CMK (cell line): Measurements from ENCODE around the gene C10orf71.

Source experiments
- DNase-seq: peaks from one replicate; pipeline ENCODE4 v3.0.0-alpha.2; 2010; ENCODE audit warnings: low read depth

C10orf71 gene

DNA sequence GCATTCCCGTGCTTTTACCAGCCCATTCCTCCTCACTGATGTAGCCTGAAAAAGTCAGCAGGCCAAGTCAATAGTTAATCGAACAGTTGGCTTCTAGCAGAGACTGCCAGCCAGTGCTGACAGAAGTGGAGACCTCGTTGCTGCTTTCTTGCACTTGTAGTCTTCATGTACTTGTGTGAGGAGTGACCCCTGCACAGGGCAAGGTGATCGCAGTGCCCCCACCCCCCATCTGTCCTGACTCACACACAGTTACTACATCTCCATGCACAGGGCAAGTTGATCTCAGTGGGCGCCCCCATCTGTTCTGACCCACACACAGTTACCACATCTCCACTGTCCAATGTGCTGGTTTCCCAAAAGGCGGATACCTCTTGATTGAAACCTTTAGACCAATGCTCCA, 34.2 kb downstream of the C10orf71 start:
- DNase-seq = no peak

DNA sequence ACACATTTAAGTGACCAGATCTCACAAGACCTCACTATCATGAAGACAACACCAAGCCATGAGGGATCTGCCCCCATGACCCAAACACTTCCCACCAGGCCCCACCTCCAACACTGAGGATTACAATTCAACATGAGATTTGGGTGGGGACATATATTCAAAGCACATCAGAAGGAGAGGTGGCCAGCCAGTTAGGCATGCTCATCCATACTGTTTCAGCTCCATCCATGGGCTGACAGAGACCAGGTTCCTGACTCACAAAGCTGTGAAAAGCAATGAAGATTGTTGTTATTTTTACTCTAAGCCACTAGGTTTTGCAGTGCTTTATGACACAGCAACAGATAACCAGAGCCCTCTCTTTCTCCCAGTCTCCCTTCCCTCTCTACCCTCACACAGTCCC, 36.0 kb downstream of the C10orf71 start:
- no peak for DNase-seq

DNA sequence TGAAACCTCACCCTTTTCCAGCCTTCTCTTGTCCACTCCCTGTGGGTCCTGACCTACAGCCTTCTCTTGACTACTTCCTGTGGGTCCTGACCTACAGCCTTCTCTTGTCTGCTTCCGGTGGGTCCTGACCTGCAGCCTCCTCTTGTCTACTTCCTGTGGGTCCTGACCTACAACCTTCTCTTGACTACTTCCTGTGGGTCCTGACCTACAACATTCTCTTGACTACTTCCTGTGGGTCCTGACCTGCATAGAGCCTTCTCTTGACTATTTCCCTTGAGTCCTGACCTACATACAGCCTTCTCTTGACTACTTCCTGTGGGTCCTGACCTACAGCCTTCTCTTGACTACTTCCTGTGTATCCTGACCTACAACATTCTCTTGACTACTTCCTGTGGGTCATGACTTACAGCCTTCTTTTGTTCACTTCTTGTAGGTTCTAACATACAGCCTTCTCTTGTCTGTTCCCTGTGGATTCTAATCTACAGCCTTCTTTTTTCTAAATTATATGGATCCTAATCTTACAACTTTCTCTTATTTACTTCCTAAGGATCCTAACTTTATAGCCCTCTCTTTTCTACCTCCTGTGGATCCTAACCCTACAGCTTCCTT, 36.5 kb downstream of the C10orf71 start:
- DNase-seq = no peak

DNA sequence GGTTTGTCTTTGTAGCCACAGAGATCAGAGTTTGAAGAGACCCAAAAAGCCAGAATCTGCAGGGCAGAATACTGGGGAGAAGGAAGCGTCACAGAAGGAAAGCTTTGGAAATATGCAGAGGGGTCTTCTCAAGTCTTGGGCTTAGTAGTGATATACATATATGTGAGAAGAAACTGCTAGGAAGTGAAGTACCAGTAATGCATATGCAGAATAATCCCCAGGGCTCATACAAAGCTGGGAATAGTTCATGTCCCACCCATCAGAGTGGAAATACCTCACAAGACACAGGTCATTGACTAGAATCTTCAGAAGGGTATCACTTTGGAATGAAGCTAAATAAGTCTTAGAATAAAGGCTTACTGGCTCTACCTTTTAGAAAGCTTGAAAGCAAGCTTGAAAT, 39.6 kb downstream of the C10orf71 start:
- DNase-seq = no peak

DNA sequence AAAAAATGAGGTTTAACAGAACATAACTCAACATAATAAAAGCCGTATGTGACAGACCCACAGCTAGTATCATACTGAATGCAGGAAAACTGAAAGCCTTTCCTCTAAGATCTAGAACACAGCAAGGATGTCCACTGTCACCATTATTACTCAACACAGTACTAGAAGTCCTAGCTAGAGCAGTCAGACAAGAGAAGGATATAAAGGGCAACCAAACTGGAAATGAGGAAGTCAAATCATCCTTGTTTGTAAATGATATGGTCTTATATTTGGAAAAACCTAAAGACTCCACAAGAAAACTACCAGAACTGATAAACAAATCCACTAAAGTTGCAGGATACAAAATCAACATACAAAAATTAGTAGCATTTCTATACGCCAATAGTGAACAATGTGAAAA, 45.9 kb downstream of the C10orf71 start:
- DNase-seq = no peak

DNA sequence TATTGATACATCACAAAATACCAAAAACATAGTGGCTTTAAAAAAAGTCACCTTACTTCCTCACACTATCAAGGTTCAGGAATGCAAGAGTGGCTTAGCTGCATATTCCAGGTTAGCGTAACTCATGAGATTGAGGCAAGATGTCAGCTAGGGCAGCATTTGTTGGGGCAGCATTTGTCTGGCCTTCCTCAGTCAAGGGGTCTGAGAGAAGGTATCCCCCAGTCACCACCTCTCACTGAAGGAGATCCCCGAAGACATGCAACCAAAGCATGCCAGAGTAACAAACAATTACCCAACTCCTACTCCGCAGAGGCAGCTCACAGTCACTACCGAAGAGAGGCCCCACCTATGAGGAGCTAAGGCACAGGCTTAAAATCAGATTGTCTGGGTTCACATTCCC, 48.4 kb downstream of the C10orf71 start:
- DNase-seq = no peak

DNA sequence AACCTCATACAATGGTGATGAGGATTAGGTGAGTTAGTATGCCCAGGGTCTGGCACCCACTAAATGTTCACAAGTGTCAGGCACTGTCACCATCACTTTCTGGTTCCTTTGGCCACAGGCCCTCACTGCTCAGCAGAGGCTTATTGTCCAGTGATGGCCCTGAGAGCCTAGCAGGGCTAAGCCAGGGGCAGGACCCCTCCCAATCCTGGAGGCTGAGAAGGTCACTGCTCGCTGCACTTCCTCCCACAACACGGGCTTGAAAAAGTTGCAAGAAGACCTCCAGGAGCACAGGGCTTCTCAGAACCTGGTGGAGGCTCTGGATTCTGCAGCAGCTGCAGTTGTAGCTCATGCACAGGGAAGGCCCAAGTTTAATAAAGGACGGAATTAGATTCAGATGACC, 48.9 kb downstream of the C10orf71 start:
- no peak for DNase-seq

DNA sequence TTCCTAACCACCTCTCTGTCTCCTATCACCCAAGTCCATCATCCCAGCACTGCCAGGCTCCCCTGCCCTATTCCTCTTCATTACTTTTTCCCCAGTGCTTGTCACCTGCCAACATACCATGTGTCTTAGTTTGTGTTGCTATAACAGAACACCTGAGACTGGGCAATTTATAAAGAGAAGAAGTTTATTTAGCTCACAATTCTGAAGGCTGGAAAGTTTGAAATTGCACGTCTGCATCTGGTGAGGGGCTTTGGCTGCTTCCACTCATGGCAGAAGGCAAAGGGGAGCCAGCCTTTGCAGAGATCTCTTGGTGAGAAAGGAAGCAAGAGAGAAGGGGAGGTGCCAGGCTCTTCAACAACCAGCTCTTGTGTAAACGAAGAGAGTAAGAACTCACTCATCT, 49.6 kb downstream of the C10orf71 start:
- DNase-seq = no peak

DNA sequence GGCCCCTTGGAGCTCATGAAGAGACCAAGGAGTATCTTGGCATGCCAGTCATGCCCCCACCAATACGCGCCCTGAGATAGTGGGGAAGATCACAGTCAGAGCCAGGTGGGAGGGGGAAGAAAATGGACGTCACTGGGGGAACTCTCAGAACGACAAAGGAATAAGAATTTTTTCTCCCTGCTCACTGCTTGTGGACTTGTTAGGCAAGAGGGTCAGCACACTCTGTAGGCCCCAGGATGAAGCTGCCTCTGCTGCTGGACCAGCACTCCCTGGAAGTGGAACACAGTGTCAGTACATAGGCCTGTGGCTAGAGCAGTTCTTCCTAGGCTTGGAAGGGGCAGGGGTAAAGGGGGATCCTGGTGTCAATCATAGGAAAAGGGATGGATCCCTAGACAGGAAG, 50.4 kb downstream of the C10orf71 start:
- DNase-seq = no peak

DNA sequence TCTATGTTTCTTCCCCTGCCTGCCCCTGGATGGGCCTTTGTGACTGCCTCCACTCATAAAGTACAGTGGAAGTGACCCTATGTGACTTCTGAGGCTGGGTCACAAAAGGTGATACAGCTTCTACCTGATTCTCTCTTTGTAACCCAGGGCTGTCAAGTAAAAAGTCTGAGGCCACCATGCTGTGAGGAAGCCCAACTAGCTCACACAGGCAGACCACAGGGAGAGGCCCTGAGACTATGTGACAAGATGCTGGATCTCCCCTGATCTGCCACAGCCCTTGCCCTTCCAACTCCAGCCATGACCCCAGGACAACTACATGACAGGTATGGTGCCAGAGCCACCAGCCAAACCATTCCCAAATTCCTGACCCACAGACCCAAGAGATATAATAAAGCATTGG, 51.2 kb downstream of the C10orf71 start:
- no peak for DNase-seq

DNA sequence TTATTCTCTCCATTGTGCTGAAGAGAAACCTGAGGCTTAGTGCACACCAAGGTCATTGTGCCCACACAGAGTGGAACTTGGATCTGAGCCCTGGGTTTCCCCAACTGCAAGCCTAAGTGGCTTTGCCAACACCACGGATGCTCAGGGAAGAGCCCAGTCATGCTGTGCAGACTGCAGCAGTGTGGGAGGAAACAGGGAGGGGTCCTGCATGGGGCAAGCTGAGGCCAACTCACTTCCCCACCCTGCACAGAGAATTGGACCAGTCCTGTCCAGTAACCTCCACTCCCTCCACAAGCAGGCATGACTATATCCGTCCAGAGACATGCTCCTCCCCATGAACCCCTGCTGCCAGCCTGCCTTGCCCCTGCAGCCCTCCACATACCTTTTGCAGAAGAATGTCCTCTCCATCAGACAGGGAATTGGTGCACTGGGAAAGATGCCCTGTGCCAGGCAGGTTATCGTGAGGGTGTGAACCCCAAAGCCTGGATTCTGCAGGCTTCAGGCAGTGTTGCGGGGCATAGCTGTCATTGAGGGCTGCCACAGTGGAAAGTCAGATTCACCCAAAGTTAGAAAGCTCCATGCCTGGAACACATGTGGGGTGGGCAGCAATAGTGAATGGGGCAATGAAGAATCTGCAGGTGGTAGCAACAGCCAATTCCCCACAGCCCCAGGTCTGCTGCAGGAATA, 52.0 kb downstream of the C10orf71 start:
- DNase-seq = no peak

DNA sequence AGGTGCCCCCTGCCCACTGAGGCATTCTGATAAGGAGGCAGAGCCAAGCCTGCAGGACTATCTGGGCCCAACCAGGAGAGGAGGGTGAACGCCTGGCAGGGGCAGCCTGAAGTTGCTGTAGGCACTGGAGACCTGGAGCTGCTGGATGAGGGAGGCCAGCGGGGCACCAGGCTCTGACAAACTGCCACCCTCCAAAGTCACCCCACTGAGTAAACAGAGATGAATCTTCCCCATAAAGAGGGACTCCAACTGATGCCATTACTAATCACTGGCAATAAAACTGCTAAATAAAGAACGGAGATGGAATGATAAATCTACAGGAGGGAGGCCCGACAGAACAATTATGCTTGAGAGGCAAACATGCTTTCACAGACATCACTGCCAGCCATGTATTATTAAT, 52.7 kb downstream of the C10orf71 start:
- no peak for DNase-seq

DNA sequence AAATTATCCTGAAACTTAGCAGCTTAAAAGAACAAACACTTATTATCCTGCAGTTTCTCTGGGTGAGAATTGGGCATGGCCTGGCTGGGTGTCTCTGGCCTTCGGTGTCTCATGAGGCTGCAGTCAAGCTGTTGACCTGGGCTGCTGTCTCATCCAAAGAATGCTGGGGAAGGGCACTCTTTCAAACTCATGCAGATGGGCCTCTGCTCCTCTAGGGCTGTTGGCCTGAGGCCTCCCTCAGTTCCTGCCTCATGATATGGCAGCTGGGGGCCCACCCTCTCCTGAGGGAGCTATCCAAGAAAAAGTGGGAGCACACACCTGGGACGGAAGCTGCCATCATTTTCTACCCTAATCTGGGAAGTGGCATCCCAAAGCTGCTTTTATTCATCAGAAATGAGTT, 53.4 kb downstream of the C10orf71 start:
- DNase-seq = no peak

DNA sequence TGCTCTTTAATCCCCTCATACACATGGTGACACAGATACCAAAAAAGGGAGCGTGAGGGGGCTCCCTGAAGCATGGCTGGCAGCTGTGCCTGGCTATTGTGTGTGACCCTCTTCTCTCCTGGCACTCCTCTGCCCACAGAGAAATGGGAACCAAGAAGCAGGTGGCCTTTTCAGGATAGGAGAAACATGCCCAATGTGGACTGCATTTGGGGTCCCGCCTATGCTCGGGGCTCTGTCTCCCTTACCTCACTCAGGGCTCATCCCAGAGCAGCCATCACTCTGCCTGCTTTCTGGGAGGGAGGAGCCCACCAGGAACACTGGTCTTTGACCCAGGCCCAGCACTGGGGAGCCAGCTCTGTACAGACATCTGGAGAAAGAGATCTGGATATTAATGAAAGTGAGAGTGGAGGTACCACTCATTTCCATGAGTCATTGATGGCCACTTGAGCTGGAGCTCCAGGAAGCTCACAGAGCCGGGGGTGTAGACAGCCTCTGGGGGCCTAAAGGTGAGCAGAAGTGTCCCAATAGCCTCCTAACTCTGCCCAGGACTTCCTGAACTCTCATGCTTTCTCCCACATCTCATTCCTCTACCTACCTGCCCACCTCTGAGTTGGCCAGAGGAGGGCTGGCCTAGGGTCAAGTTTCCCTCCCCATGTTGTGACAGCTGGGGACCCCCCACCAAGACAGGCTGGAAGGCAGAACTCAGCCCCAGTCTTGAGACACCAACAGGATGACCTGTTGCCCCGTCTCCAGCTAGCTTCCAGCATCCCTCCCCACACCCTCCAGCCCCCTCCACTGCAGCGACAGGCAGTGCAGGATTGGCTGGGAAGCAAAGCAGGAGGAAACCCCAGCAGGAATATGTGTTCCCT, 54.3 kb downstream of the C10orf71 start:
- DNase-seq = no peak

DNA sequence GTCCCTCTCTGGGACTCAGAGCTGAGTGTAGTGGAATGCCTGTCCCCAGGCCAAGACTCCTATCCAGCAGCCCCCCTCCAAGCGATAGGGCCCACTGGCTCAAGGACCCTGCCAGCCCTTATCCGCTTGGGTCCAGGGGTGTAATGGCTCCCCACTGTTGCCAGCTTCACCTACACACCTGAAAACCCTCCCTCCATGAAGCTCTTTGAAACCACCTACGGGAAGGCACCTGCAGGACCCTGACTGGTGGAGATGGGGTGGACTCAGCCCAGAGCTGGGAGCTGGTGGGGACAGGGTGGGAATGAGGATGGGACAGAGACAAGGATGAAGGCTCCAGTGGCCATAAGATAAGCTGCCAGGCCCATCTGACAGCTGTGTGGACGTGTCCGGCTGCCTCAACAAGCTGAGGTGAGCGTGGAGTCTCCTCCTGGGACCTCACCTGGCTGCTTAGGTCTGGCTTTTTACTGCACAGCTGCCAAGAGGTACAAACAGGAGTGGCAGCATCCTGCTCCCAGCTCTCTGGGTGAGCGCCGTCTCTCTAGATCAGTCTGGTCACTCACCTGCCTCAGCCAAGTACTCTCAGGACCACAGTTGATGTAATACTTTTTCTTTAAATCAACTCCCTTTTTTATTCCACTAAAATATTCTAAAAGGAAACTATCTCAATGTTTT, 55.1 kb downstream of the C10orf71 start:
- DNase-seq = no peak

DNA sequence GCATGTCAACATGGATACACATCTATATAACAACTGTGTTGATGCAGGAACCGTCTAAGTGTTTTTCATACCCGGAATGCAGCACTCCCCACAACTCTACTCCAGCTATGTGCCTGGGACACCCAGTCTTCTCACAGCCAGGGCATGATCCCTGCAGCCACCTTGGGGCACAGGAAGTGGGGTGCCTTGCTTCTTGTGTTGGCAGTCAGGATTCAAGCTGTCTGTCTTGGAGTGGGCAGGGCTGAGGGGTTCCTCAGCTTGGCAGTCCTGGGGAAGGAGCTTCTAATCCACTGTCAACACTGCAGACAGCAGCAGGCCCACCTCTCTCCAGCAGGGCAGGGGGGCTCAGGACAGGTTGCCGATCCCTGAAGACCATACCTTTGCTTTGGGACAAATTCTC, 55.6 kb downstream of the C10orf71 start:
- no peak for DNase-seq

DNA sequence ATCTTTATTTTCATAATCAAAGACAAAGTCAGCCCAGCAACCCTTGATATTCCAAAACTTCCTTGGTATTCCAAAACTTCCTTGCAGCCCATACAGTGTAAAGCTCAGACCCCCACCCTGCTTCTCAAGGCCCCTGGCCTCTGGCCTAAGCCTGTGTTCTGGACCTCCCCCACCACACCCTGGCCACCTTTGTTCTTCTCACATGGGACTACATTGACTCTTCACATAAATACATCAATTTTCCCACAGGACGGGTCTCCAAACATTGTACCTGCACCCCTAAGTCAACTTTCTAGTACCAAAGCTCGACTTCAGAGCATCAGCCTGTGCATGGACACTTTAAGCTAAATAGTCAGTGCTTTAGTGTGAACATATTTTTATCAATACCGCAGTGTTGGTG, 56.3 kb downstream of the C10orf71 start:
- DNase-seq = no peak

DNA sequence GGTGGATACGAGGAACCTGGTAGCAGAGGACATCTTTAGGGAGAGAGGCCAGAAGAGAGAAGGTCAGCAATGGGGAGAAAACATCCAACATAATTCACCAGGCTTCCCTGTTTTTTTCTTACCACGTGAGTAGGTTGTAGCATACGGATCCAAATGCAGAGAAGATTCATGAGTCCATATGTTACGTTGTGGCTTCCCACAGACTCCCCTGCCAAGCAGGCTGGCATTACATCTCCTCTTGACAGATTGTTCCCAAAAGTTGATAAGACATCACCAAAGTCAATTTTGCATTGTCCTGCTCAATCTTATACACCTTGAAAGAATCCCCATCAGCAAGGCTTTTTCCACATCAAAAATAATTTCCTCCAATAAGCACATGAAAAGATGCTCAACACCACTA, 57.2 kb downstream of the C10orf71 start:
- no peak for DNase-seq

DNA sequence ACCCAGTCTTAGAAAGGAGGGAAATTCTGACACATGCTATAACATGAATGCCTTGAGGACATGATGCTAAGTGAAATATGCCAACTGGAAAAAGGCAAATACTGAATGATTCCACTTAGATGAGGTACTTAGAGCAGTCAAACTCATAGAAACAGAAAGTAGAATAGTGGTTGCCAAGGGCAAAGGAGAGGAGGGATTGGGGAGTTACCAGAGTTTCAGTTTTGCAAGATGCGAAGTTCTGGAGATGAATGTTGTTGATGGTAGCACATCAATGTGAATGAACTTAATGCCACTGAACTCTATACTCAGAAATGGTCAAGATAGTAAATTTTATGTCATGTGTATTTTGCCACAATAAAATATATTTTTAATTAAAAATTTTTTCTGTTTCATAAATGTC, 58.0 kb downstream of the C10orf71 start:
- DNase-seq = no peak

DNA sequence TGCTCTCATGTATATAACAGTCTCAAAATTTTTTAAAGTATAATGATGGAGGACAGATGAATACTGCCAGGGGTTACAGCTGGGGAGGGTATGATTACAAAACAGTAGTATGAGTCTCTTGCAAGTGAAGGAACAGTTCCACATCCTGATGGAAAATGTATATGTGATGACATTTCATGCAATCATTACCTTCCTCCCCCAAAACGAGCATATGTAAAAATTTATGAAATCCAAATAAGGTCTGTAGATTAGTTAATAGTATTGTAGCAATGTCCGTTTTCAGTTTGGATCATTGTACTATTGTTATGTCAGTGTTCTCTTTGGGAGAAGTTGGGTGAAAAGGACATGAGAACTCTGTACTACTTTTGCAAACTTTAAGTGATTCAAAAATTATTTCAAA, 58.9 kb downstream of the C10orf71 start:
- DNase-seq = no peak

DNA sequence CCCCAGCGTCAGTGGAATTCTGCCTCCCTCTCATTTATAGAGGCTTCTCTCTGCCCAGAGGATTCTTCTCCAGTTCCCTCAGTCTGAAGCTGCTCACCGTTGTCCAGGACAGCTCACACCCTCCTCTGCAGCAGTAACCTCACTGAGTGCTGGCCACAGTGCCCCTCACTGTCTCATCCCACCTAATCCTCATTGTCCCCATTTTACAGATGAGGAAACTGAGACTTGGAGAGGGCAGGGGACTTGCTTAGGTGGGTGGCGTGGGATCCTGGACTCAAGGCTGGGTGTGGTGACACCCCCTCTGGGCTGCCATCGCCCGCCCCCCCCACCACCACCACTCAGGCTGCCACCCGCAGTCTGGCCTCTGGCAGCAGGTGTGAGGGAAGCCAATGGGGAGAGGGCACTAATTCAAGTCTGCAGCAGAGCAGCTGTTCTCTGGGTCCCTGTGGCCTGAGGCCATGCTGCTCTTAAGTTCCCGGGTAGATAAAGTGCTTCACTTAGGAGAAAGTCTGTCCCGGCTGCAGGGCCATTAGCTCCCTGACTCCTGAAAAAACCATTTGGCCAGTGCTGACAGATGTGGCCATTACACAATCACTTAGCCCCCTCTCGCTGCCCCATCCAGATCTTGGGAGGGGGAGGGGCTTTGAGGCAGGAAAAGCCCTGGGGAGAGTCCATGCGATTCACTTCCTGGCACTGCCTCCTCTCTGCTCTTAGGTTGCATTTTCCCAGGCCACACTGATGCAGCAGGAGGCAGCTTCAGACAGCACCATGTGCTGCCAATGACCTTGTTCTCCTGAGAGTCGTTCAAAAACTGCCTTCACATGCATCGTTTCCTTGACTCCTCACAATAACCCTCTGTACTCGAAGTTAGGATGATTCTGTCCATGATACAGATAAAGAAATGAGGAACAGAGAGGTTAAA, 60.6 kb downstream of the C10orf71 start:
- no peak for DNase-seq
